Left lung (tissue), 10 donors: ENCODE measurements around the gene BRSK2. TPM values are rescaled to one million over a fixed set of nuclear protein-coding genes. Genes with fewer than 3 reads are reported as not detected.

ENCODE experiments used
- ATAC-seq: fragments of 200-7000 bp; cut with Tn5 transposase; one replicate; pipeline ENCODE4 v1.9.1; 2020; ENCODE audit warnings: moderate library complexity
- DNase-seq, 4 donors: peaks; one replicate each; pipeline ENCODE4 v3.0.0-alpha.2; 2013 to 2020
- H3K27ac ChIP-seq, 2 donors: fragments of 200-600 bp; sonication (generic) in 1 of 2; one replicate each; pipeline versions ENCODE4 v1.5.0 to v1.8.0; 2020 to 2021
- H3K27me3 ChIP-seq, 2 donors: fragments of 200-600 bp; sonication (generic) in 1 of 2; one replicate each; pipeline versions ENCODE4 v1.5.0 to v1.8.0; 2020 to 2021
- H3K36me3 ChIP-seq, 2 donors: fragments of 200-600 bp; sonication (generic) in 1 of 2; one replicate each; pipeline versions ENCODE4 v1.5.0 to v1.8.0; 2020 to 2021
- H3K4me1 ChIP-seq, 2 donors: fragments of 200-600 bp; one replicate each; pipeline ENCODE4 v1.8.0; 2021
- H3K4me3 ChIP-seq, 2 donors: fragments of 200-600 bp; sonication (generic) in 1 of 2; one replicate each; pipeline versions ENCODE4 v1.5.0 to v1.8.0; 2020 to 2021; ENCODE audit warnings: mild to moderate bottlenecking in 1 of 2
- H3K9me3 ChIP-seq, 2 donors: fragments of 200-600 bp; sonication (generic) in 1 of 2; one replicate each; pipeline versions ENCODE4 v1.5.0 to v1.8.0; 2020 to 2021
- CTCF ChIP-seq, 2 donors: fragments of 200-600 bp; sonication (generic) in 1 of 2; IDR thresholded peaks; one replicate each; pipeline versions ENCODE4 v1.5.0 to v1.8.0; 2021; ENCODE audit warnings: antibody characterized with exemption in 2 of 2
- intact Hi-C, 2 donors: fragments of 100-400 bp; cut with DNase I; formaldehyde crosslinking; loops; one replicate each; pipeline versions ENCODE4 v1.11.2 to v1.14.2; 2022
- polyA plus RNA-seq, 6 donors: library from polyadenylated mRNA; unstranded; fragments of 120-200 nt; gene quantifications; one replicate each; pipeline ENCODE4 v1.2.1, GENCODE V29; 2013; ENCODE audit not compliant: insufficient read length in 6 of 6
- total RNA-seq, 2 donors: library from RNA; stranded (reverse); fragmentation: NEBNext Ultra II Directional; extraction: Animal tissue kit (Norgen Biotek cat#: 25700); gene quantifications; one replicate each; pipeline ENCODE4 v1.2.1, GENCODE V29; 2021
- donor health status: DM: no; HTN: yes; CAD: no.
- donor health status: DM: no; HTN: no; CAD: no.

BRSK2 gene
- total and polyA plus RNA-seq, 8 donors = 0.13 to 1.1 (median 0.69) TPM

- Histone ChIP-seq H3K4me1 (no peaks in the 10 kb centered on the region), H3K36me3 (no peaks in the 10 kb centered on the region), H3K9me3 (no peaks in the 10 kb centered on the region), H3K27me3 (peaks cover 0 to 86% of the 10 kb centered on the region in 2 donors), H3K4me3 (no peak overlapping the region), H3K27ac (no peak overlapping the region)
- TF ChIP-seq CTCF (IDR thresholded peaks at IDR 0.05) = no peak
- intact Hi-C loops = no loop called here
- ATAC-seq (no peak), DNase-seq (no peak)
Observed at GRCh38 chr11:1439341-1439740, 49.6 kb downstream of the BRSK2 start.

GRCh38 chr11:1440066-1440465 lies 50.3 kb downstream of the BRSK2 start:
- ATAC-seq (no peak), DNase-seq (no peak)
- H3K27ac ChIP-seq = no peak overlapping the region
- intact Hi-C loops = no loop called here
- no peak for TF ChIP-seq CTCF (IDR thresholded peaks at IDR 0.05)
- no peaks in the 10 kb centered on the region for H3K36me3 ChIP-seq
- H3K27me3 ChIP-seq = peaks cover 0 to 86% of the 10 kb centered on the region in 2 donors
- H3K9me3 ChIP-seq = no peaks in the 10 kb centered on the region
- H3K4me1 ChIP-seq = no peaks in the 10 kb centered on the region
- H3K4me3 ChIP-seq = no peak overlapping the region

- Histone ChIP-seq H3K27me3 (peaks cover 0 to 89% of the 10 kb centered on the region in 2 donors), H3K36me3 (no peaks in the 10 kb centered on the region), H3K4me1 (no peaks in the 10 kb centered on the region), H3K4me3 (no peak overlapping the region), H3K27ac (no peak overlapping the region), H3K9me3 (no peaks in the 10 kb centered on the region)
- DNase-seq (no peak), ATAC-seq (no peak)
- TF ChIP-seq CTCF (IDR thresholded peaks at IDR 0.05) = no peak
- intact Hi-C loops = no loop called here
Observed at GRCh38 chr11:1440496-1440895, 50.8 kb downstream of the BRSK2 start.

- Histone ChIP-seq H3K27ac (no peak overlapping the region), H3K4me3 (no peak overlapping the region), H3K9me3 (no peaks in the 10 kb centered on the region), H3K36me3 (no peaks in the 10 kb centered on the region), H3K4me1 (no peaks in the 10 kb centered on the region), H3K27me3 (peaks cover 0 to 85% of the 10 kb centered on the region in 2 donors)
- ATAC-seq (no peak), DNase-seq (no peak)
- intact Hi-C loops = no loop called here
- no peak for TF ChIP-seq CTCF (IDR thresholded peaks at IDR 0.05)
Observed at GRCh38 chr11:1442163-1442562, 52.4 kb downstream of the BRSK2 start.

- H3K4me3 ChIP-seq = no peak overlapping the region
- no peaks in the 10 kb centered on the region for H3K4me1 ChIP-seq
- H3K36me3 ChIP-seq = no peaks in the 10 kb centered on the region
- ATAC-seq (no peak), DNase-seq (no peak)
- TF ChIP-seq CTCF (IDR thresholded peaks at IDR 0.05) = no peak
- peaks cover 0 to 86% of the 10 kb centered on the region in 2 donors for H3K27me3 ChIP-seq
- intact Hi-C loops = no loop called here
- H3K27ac ChIP-seq = no peak overlapping the region
- H3K9me3 ChIP-seq = no peaks in the 10 kb centered on the region
Observed at GRCh38 chr11:1442807-1443366, 53.2 kb downstream of the BRSK2 start.
